Measurements from ENCODE around the gene SETD1B.

Gene SETD1B

DNA sequence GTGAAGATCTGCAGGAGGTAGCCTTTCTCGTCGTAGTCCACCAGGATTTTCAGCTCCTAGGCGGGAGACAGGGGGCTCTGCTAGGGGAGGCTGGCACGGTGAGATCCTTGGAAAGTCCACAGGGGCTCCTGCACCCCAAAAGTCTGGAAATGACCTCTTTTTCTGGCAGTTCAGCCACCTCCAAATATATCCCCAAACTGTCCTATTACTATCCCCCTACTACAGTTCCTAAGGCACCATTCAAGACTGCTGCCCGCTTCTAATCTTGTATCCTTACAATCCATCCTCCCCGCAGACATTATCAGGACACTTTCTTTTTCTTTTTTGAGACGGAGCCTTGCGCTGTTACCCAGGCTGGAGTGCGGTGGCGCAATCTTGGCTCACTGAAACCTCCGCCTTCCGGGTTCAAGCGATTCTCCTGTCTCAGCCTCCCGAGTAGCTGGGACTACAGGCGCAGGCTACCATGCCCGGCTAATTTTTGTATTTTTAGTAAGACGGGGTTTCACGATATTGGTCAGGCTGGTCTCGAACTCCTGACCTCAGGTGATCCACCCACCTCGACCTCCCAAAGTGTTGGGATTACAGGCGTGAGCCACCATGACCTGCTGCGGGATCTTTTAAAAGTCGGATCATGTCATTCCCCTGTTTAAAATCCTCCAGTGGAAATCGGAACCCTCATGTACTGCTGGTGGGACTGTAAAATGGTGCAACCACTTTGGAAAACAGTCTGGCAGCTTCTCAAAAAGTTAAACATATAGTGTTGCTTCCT lies 36.4 kb downstream of the SETD1B start:
- TF ChIP-seq EZH2 (IDR thresholded peaks at IDR 0.05; ENCODE audit: borderline replicate concordance, low read depth, low read length, severe bottlenecking): no peak
- TF ChIP-seq, protein P1, sequence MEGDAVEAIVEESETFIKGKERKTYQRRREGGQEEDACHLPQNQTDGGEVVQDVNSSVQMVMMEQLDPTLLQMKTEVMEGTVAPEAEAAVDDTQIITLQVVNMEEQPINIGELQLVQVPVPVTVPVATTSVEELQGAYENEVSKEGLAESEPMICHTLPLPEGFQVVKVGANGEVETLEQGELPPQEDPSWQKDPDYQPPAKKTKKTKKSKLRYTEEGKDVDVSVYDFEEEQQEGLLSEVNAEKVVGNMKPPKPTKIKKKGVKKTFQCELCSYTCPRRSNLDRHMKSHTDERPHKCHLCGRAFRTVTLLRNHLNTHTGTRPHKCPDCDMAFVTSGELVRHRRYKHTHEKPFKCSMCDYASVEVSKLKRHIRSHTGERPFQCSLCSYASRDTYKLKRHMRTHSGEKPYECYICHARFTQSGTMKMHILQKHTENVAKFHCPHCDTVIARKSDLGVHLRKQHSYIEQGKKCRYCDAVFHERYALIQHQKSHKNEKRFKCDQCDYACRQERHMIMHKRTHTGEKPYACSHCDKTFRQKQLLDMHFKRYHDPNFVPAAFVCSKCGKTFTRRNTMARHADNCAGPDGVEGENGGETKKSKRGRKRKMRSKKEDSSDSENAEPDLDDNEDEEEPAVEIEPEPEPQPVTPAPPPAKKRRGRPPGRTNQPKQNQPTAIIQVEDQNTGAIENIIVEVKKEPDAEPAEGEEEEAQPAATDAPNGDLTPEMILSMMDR (IDR thresholded peaks at IDR 0.05; ENCODE audit: borderline replicate concordance, extremely low read depth, low read length, poor library complexity, severe bottlenecking): peak; percentile 7
- H3K4me2 ChIP-seq (ENCODE audit: insufficient read depth, low read length): peak overlapping the region; percentile 99
- no peaks in the 10 kb centered on the region for H3K9me3 ChIP-seq (ENCODE audit: insufficient read depth, low read length, severe bottlenecking)
- no peaks in the 10 kb centered on the region for H4K20me1 ChIP-seq (ENCODE audit: insufficient read depth, low read length)
- H3K9ac ChIP-seq (ENCODE audit: low read depth, low read length): peak overlapping the region; percentile 83
- H3K79me2 ChIP-seq (ENCODE audit: insufficient read depth, low read length): no peaks in the 10 kb centered on the region
- H3K36me3 ChIP-seq (ENCODE audit: insufficient read depth, low read length): no peaks in the 10 kb centered on the region
- DNase-seq (no peak), ATAC-seq (ENCODE audit: insufficient read depth, low read depth) (no peak)
- H3K4me3 ChIP-seq (ENCODE audit: low read depth in 1 of 2, low read length in 2 of 2): peak overlapping the region; percentile 74 to 98
- peaks cover 17% of the 10 kb centered on the region for H3K4me1 ChIP-seq (ENCODE audit: insufficient read depth, low read length)
- peak overlapping the region; percentile 100 for H2AFZ ChIP-seq (ENCODE audit: low read depth, low read length)
- no peaks in the 10 kb centered on the region for H3K27me3 ChIP-seq (ENCODE audit: insufficient read depth, low read length, poor library complexity)
- H3K27ac ChIP-seq (ENCODE audit: low read length): peak overlapping the region; percentile 88

DNA sequence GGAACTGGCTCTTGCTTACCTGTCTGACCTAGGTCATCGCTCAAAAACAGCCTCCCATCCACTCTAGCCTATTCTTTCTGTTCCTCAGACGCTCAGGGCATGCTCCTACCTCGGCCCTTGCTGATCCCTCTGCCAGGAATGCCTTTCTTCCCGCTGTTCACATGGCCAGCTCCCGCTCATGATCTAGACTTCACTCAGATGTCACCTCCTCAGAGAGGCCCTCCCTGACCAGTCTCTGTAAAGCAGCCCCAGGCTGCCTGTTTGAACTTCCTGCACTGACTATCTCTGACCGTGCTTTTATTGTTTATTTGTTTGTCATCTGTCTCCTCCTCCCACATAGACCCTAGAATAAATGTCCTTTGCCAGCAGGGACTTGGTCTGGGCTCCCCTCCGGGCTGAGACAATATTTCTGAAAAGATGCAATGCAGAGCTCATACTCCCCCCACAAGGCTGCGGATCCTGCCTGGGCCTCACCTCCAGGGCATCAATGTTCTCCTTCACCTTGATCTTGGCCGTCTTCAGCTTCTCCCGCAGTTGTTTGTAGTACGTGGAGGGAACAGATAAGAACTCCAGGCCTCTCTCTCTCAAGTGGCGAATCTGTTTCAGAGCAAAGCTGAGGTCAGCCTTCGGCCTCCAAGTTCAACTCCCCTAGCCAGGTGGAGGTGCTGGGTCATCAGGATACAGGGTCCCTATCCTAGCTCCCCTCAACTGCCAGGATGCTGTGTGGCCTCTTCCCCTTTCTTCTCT lies 39.6 kb downstream of the SETD1B start:
- Histone ChIP-seq H3K27me3 (ENCODE audit: insufficient read depth, low read length, poor library complexity) (no peaks in the 10 kb centered on the region), H4K20me1 (ENCODE audit: insufficient read depth, low read length) (no peaks in the 10 kb centered on the region), H3K36me3 (ENCODE audit: insufficient read depth, low read length) (no peaks in the 10 kb centered on the region), H3K79me2 (ENCODE audit: insufficient read depth, low read length) (no peaks in the 10 kb centered on the region), H3K9me3 (ENCODE audit: insufficient read depth, low read length, severe bottlenecking) (no peaks in the 10 kb centered on the region), H3K4me1 (ENCODE audit: insufficient read depth, low read length) (peaks cover 17% of the 10 kb centered on the region), H3K4me3 (ENCODE audit: low read depth in 1 of 2, low read length in 2 of 2) (no peak overlapping the region), H3K4me2 (ENCODE audit: insufficient read depth, low read length) (no peak overlapping the region), H3K27ac (ENCODE audit: low read length) (no peak overlapping the region), H3K9ac (ENCODE audit: low read depth, low read length) (no peak overlapping the region), H2AFZ (ENCODE audit: low read depth, low read length) (no peak overlapping the region)
- TF ChIP-seq EZH2 (IDR thresholded peaks at IDR 0.05; ENCODE audit: borderline replicate concordance, low read depth, low read length, severe bottlenecking): no peak
- DNase-seq (no peak), ATAC-seq (ENCODE audit: insufficient read depth, low read depth) (no peak)

DNA sequence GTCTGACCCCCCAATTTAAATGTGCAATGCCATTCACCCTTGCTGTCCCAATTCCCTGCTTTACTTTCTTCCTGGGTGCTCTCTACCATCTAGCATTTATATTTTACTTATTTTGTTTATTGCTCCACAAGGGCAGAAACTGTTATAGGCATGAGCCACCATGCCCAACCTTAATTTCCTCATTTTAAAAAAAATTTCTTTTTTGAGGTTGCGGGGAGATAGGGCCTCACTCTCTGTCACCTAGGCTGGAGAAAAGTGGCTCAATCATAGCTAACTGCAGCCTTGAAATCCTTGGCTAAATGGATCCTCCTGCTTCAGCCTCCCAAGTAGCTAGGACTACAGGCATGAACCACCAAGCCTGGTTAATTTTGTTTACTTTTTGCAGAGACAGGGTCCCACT lies 41.9 kb downstream of the SETD1B start:
- no peaks in the 10 kb centered on the region for H3K9me3 ChIP-seq (ENCODE audit: insufficient read depth, low read length, severe bottlenecking)
- no peak overlapping the region for H2AFZ ChIP-seq (ENCODE audit: low read depth, low read length)
- H4K20me1 ChIP-seq (ENCODE audit: insufficient read depth, low read length): no peaks in the 10 kb centered on the region
- no peak overlapping the region for H3K27ac ChIP-seq (ENCODE audit: low read length)
- no peak overlapping the region for H3K9ac ChIP-seq (ENCODE audit: low read depth, low read length)
- no peaks in the 10 kb centered on the region for H3K27me3 ChIP-seq (ENCODE audit: insufficient read depth, low read length, poor library complexity)
- no peaks in the 10 kb centered on the region for H3K36me3 ChIP-seq (ENCODE audit: insufficient read depth, low read length)
- DNase-seq (no peak), ATAC-seq (ENCODE audit: insufficient read depth, low read depth) (no peak)
- no peak overlapping the region for H3K4me3 ChIP-seq (ENCODE audit: low read depth in 1 of 2, low read length in 2 of 2)
- H3K4me2 ChIP-seq (ENCODE audit: insufficient read depth, low read length): no peak overlapping the region
- H3K4me1 ChIP-seq (ENCODE audit: insufficient read depth, low read length): no peaks in the 10 kb centered on the region
- TF ChIP-seq, protein P1 (IDR thresholded peaks at IDR 0.05; ENCODE audit: borderline replicate concordance, extremely low read depth, low read length, poor library complexity, severe bottlenecking): no peak
- no peak for TF ChIP-seq EZH2 (IDR thresholded peaks at IDR 0.05; ENCODE audit: borderline replicate concordance, low read depth, low read length, severe bottlenecking)
- no peaks in the 10 kb centered on the region for H3K79me2 ChIP-seq (ENCODE audit: insufficient read depth, low read length)

DNA sequence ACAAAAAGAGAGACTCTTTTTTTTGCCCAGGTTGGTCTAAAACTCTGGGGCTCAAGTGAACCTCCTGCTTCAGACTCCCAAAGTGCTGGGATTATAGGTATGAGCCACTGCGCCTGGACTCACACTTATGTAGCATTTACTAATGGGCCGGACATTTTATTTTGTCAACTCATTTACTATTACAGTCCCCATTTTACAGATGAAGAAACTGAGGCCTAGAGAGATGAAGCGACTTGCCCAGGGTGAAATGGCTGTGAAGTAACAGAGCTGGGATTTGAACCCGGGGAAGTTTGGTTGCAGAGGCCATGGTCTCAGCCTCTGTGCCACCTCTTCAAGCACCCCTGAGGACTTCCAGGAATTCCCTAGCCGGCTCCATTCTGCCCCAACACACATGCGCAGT lies 45.4 kb downstream of the SETD1B start:
- TF ChIP-seq, protein P1 (IDR thresholded peaks at IDR 0.05; ENCODE audit: borderline replicate concordance, extremely low read depth, low read length, poor library complexity, severe bottlenecking): no peak
- TF ChIP-seq EZH2 (IDR thresholded peaks at IDR 0.05; ENCODE audit: borderline replicate concordance, low read depth, low read length, severe bottlenecking): no peak
- Histone ChIP-seq H3K27ac (ENCODE audit: low read length) (no peak overlapping the region), H3K4me1 (ENCODE audit: insufficient read depth, low read length) (no peaks in the 10 kb centered on the region)

More for the DNA sequence above, 45.4 kb downstream of the SETD1B start:
- no peaks in the 10 kb centered on the region for H3K79me2 ChIP-seq (ENCODE audit: insufficient read depth, low read length)
- ATAC-seq (ENCODE audit: insufficient read depth, low read depth) (no peak), DNase-seq (no peak)
- no peak overlapping the region for H3K4me3 ChIP-seq (ENCODE audit: low read depth in 1 of 2, low read length in 2 of 2)
- no peak overlapping the region for H3K9ac ChIP-seq (ENCODE audit: low read depth, low read length)
- no peaks in the 10 kb centered on the region for H4K20me1 ChIP-seq (ENCODE audit: insufficient read depth, low read length)
- H3K4me2 ChIP-seq (ENCODE audit: insufficient read depth, low read length): no peak overlapping the region
- H3K36me3 ChIP-seq (ENCODE audit: insufficient read depth, low read length): no peaks in the 10 kb centered on the region
- H2AFZ ChIP-seq (ENCODE audit: low read depth, low read length): no peak overlapping the region
- no peaks in the 10 kb centered on the region for H3K27me3 ChIP-seq (ENCODE audit: insufficient read depth, low read length, poor library complexity)
- H3K9me3 ChIP-seq (ENCODE audit: insufficient read depth, low read length, severe bottlenecking): no peaks in the 10 kb centered on the region

All from DND-41 (cell line).